H9 (cell line): ENCODE data around the gene SEMA3A. TPM values are rescaled to one million over a fixed set of nuclear protein-coding genes. Genes with fewer than 3 reads are reported as not detected.

Experiments used
- DNase-seq: peaks from one replicate; pipeline ENCODE4 v3.0.0-alpha.2; 2017
- H2AFZ ChIP-seq: one replicate; pipeline ENCODE4 v1.6.1; 2013; ENCODE audit warnings: mild to moderate bottlenecking, low read length, control low read depth, moderate library complexity
- H2AK5ac ChIP-seq: 2 replicates; pipeline ENCODE4 v1.6.1; 2013; ENCODE audit warnings: low read length, control low read depth, mixed read lengths; ENCODE audit not compliant: insufficient read length
- H2BK120ac ChIP-seq: one replicate; pipeline ENCODE4 v1.6.1; 2013; ENCODE audit warnings: low read depth, mild to moderate bottlenecking, low read length, control low read depth, inconsistent platforms; ENCODE audit not compliant: poor library complexity, severe bottlenecking
- H2BK12ac ChIP-seq: 2 replicates; pipeline ENCODE4 v1.6.1; 2013; ENCODE audit warnings: low read length, control low read depth, mixed read lengths, low read depth; ENCODE audit not compliant: insufficient read length
- H2BK15ac ChIP-seq: 2 replicates; pipeline ENCODE4 v1.6.1; 2013; ENCODE audit warnings: low read depth, low read length, control low read depth
- H2BK20ac ChIP-seq: one replicate; pipeline ENCODE4 v1.6.1; 2013; ENCODE audit warnings: low read depth, mild to moderate bottlenecking, low read length, control low read depth, inconsistent platforms; ENCODE audit not compliant: poor library complexity, severe bottlenecking
- H2BK5ac ChIP-seq: 2 replicates; pipeline ENCODE4 v1.6.1; 2013; ENCODE audit warnings: low read length, control low read depth, mixed read lengths; ENCODE audit not compliant: insufficient read length
- H3K14ac ChIP-seq: 2 replicates; pipeline ENCODE4 v1.6.1; 2013; ENCODE audit warnings: low read length, control low read depth; ENCODE audit not compliant: insufficient read depth
- H3K18ac ChIP-seq: 2 replicates; pipeline ENCODE4 v1.6.1; 2013; ENCODE audit warnings: low read depth, mild to moderate bottlenecking, mixed read lengths, low read length, control low read depth; ENCODE audit not compliant: insufficient read length
- H3K23ac ChIP-seq: 2 replicates; pipeline ENCODE4 v1.6.1; 2013; ENCODE audit warnings: low read length, control low read depth, mixed read lengths, low read depth; ENCODE audit not compliant: insufficient read length
- H3K23me2 ChIP-seq: 2 replicates; pipeline ENCODE4 v1.6.1; 2013; ENCODE audit warnings: low read depth, mild to moderate bottlenecking, mixed read lengths, low read length, control low read depth; ENCODE audit not compliant: insufficient read length, poor library complexity, severe bottlenecking
- H3K27ac ChIP-seq: 2 replicates; pipeline ENCODE4 v1.5.1; 2013; ENCODE audit warnings: low read length, control low read depth, mixed read lengths, low read depth; ENCODE audit not compliant: insufficient read length
- H3K27me3 ChIP-seq: 2 replicates; pipeline ENCODE4 v1.6.1; 2013; ENCODE audit warnings: low read length, control low read depth, inconsistent platforms; ENCODE audit not compliant: insufficient read depth
- H3K4ac ChIP-seq: 2 replicates; pipeline ENCODE4 v1.6.1; 2013; ENCODE audit warnings: low read depth, mild to moderate bottlenecking, control low read depth, inconsistent platforms, low read length, moderate library complexity
- H3K4me1 ChIP-seq: 2 replicates; pipeline ENCODE4 v1.6.1; 2013; ENCODE audit warnings: low read length, control low read depth, inconsistent platforms; ENCODE audit not compliant: insufficient read depth
- H3K4me2 ChIP-seq: 2 replicates; pipeline ENCODE4 v1.6.1; 2013; ENCODE audit warnings: low read length, control low read depth, mixed read lengths; ENCODE audit not compliant: insufficient read length, insufficient read depth
- H3K56ac ChIP-seq: 2 replicates; pipeline ENCODE4 v1.6.1; 2013; ENCODE audit warnings: low read depth, mild to moderate bottlenecking, mixed read lengths, low read length, control low read depth; ENCODE audit not compliant: insufficient read length
- H3K79me1 ChIP-seq: 2 replicates; pipeline ENCODE4 v1.6.1; 2013; ENCODE audit warnings: low read depth, mild to moderate bottlenecking, moderate library complexity, low read length, control low read depth, inconsistent platforms; ENCODE audit not compliant: insufficient read depth, poor library complexity, severe bottlenecking
- H3K79me2 ChIP-seq: 2 replicates; pipeline ENCODE4 v1.6.1; 2013; ENCODE audit warnings: low read length, control low read depth, inconsistent platforms; ENCODE audit not compliant: insufficient read depth
- H3K9ac ChIP-seq: 2 replicates; pipeline ENCODE4 v1.6.1; 2013; ENCODE audit warnings: low read length, control low read depth, mixed read lengths; ENCODE audit not compliant: insufficient read length; ENCODE audit errors: extremely low read depth
- H3K9me3 ChIP-seq: one replicate; pipeline ENCODE4 v1.6.1; 2013; ENCODE audit warnings: low read depth, low read length, inconsistent platforms; ENCODE audit not compliant: control insufficient read depth
- H3T11ph ChIP-seq: one replicate; pipeline ENCODE4 v1.6.1; 2013; ENCODE audit warnings: mild to moderate bottlenecking, low read length, control low read depth, inconsistent platforms
- H4K20me1 ChIP-seq: one replicate; pipeline ENCODE4 v1.6.1; 2013; ENCODE audit not compliant: control insufficient read depth, insufficient read length, insufficient read depth
- H4K5ac ChIP-seq: 2 replicates; pipeline ENCODE4 v1.6.1; 2013; ENCODE audit warnings: low read depth, mild to moderate bottlenecking, mixed read lengths, low read length, control low read depth; ENCODE audit not compliant: insufficient read length
- H4K8ac ChIP-seq: replicated peaks from 2 replicates; pipeline ENCODE4 v1.6.1; 2013; ENCODE audit warnings: low read length, control low read depth, mixed read lengths, low read depth; ENCODE audit not compliant: insufficient read length
- H4K91ac ChIP-seq: 2 replicates; pipeline ENCODE4 v1.6.1; 2013; ENCODE audit warnings: low read depth, mild to moderate bottlenecking, moderate library complexity, mixed read lengths, low read length, control low read depth; ENCODE audit not compliant: insufficient read length
- H3K27ac Mint-ChIP-seq, 3 experiments: 2 replicates in 2 of 3; 3 replicates in 1 of 3; pipeline ENCODE4 v1.8.0; 2020 to 2021; ENCODE audit warnings: mixed read lengths in 3 of 3, mild to moderate bottlenecking in 1 of 3, moderate library complexity in 1 of 3
- H3K27me3 Mint-ChIP-seq: 2 replicates; pipeline ENCODE4 v1.8.0; 2021; ENCODE audit warnings: low read depth, mild to moderate bottlenecking, moderate library complexity, mixed read lengths
- H3K36me3 Mint-ChIP-seq, 3 experiments: 2 replicates in 2 of 3; 3 replicates in 1 of 3; pipeline ENCODE4 v1.8.0; 2020 to 2021; ENCODE audit warnings: low read depth in 3 of 3, mixed read lengths in 3 of 3; ENCODE audit not compliant: insufficient read depth in 1 of 3
- H3K4me1 Mint-ChIP-seq, 2 experiments: 2 replicates each; pipeline ENCODE4 v1.8.0; 2020; ENCODE audit warnings: mixed read lengths in 2 of 2
- H3K4me3 Mint-ChIP-seq, 2 experiments: 2 replicates in 1 of 2; 3 replicates in 1 of 2; pipeline ENCODE4 v1.8.0; 2020 to 2021; ENCODE audit warnings: mild to moderate bottlenecking in 2 of 2, mixed read lengths in 2 of 2, moderate library complexity in 1 of 2
- H3K9me3 Mint-ChIP-seq, 2 experiments: 2 replicates in 1 of 2; 3 replicates in 1 of 2; pipeline ENCODE4 v1.8.0; 2020; ENCODE audit warnings: mild to moderate bottlenecking in 2 of 2, mixed read lengths in 2 of 2, moderate library complexity in 1 of 2
- WGBS: extraction: QIAGEN DNeasy Blood & Tissue Kit; methylation state at CpG from one replicate; pipeline ENCODE4 v1.1.7; 2013; ENCODE audit warnings: missing lambda C conversion rate, low lambda C conversion rate, mixed read lengths; ENCODE audit not compliant: insufficient read length; ENCODE audit errors: extremely low coverage; 5-methylcytosine and 5-hydroxymethylcytosine counted together
- total RNA-seq: library from RNA; stranded (reverse); gene quantifications from 2 replicates; pipeline ENCODE4 v1.2.1, GENCODE V29; 2021
- TF ChIP-seq, protein P1 (sequence below): fragments of 200-600 bp; sonication (generic); conservative IDR thresholded peaks from 3 replicates; pipeline ENCODE4 v1.8.0; 2021; ENCODE audit warnings: antibody characterized with exemption, mild to moderate bottlenecking

SEMA3A gene
- total RNA-seq, 1 experiment from 2014 or later: 60.0 TPM

DNA sequence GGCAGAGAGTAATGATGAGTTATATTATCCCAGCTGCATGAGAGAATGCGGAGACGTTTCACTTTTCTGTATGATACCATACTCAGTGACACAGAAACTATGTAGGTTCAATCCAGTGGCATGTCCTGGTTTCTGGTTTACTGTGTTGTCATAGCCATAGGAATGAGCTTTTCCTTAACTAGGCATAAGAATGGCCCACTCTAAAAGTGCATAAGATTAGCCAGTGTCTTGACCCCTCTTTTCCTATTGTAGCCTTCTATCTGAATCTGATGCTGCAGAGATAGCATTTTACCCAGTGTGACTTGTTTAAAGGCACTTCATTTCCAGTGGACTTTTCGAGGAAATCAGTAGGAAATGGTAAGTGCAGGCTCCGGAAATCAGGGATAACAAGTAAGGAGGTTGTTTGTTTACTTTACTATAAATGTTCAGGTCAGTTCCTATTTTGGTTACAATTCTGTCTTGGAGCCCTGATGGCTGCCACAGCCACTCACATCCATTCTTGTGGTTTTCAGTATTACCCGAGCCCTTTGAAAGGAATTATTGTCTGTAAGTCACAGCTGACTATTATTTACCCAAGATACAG, 70.5 kb downstream of the SEMA3A start:
- H3K36me3 Mint-ChIP-seq: peaks cover 4 to 15% (median 14%) of the 10 kb centered on the region in 3 experiments; a peak in 6 of 7 replicates
- Histone ChIP-seq H3K4me1 (no peaks in the 10 kb centered on the region), H3K4me2 (no peak overlapping the region), H2BK5ac (no peak overlapping the region), H3K27me3 (no peaks in the 10 kb centered on the region), H2BK120ac (no peak overlapping the region), H2BK20ac (no peak overlapping the region), H3K23ac (no peak overlapping the region), H4K8ac (no peak overlapping the region), H2AK5ac (no peak overlapping the region), H3K27ac (no peak overlapping the region), H4K91ac (no peak overlapping the region), H3K9me3 (no peaks in the 10 kb centered on the region), H2AFZ (no peak overlapping the region), H3K18ac (no peak overlapping the region), H3K23me2 (no peaks in the 10 kb centered on the region), H3T11ph (no peak overlapping the region), H4K20me1 (no peaks in the 10 kb centered on the region), H3K9ac (no peak overlapping the region), H4K5ac (no peak overlapping the region), H2BK12ac (no peak overlapping the region), H3K4ac (no peak overlapping the region), H3K79me2 (no peaks in the 10 kb centered on the region), H3K56ac (no peak overlapping the region), H3K79me1 (no peaks in the 10 kb centered on the region), H3K14ac (no peak overlapping the region), H2BK15ac (no peak overlapping the region)
- H3K27me3 Mint-ChIP-seq: no peaks in the 10 kb centered on the region
- H3K4me1 Mint-ChIP-seq: peaks cover 25 to 34% of the 10 kb centered on the region in 2 experiments
- no peak overlapping the region for H3K4me3 Mint-ChIP-seq
- peak overlapping the region; percentile 2 to 94 (median 50); a peak in 5 of 7 replicates for H3K27ac Mint-ChIP-seq
- TF ChIP-seq, protein P1, sequence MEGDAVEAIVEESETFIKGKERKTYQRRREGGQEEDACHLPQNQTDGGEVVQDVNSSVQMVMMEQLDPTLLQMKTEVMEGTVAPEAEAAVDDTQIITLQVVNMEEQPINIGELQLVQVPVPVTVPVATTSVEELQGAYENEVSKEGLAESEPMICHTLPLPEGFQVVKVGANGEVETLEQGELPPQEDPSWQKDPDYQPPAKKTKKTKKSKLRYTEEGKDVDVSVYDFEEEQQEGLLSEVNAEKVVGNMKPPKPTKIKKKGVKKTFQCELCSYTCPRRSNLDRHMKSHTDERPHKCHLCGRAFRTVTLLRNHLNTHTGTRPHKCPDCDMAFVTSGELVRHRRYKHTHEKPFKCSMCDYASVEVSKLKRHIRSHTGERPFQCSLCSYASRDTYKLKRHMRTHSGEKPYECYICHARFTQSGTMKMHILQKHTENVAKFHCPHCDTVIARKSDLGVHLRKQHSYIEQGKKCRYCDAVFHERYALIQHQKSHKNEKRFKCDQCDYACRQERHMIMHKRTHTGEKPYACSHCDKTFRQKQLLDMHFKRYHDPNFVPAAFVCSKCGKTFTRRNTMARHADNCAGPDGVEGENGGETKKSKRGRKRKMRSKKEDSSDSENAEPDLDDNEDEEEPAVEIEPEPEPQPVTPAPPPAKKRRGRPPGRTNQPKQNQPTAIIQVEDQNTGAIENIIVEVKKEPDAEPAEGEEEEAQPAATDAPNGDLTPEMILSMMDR: no peak
- DNase-seq: no peak
- peaks cover 2 to 3% of the 10 kb centered on the region in 2 experiments; a peak in 1 of 5 replicates for H3K9me3 Mint-ChIP-seq
- WGBS: no CpG with 5 or more reads among the region's 5 CpGs
